Sigmoid colon (tissue), 4 donors: ENCODE measurements around the gene SMAP2.

Experiments used
- CTCF ChIP-seq, 4 experiments: fragments of 450-650 bp in 3 of 4; fragments of 200-600 bp in 1 of 4; IDR thresholded peaks; one replicate each; pipeline ENCODE4 v1.5.1; 2016 to 2019; ENCODE audit warnings: antibody characterized with exemption in 4 of 4, mild to moderate bottlenecking in 3 of 4, moderate library complexity in 2 of 4
- EP300 ChIP-seq, 4 donors: sonication (generic); formaldehyde crosslinking; IDR thresholded peaks; one replicate each; pipeline ENCODE4 v1.6.1; 2017; ENCODE audit warnings: antibody characterized with exemption in 4 of 4
- POLR2A ChIP-seq, 2 donors: fragments of 450-650 bp; IDR thresholded peaks; one replicate each; pipeline ENCODE4 v1.6.1; 2016; ENCODE audit warnings: antibody characterized with exemption in 2 of 2, mild to moderate bottlenecking in 2 of 2, moderate library complexity in 2 of 2
- POLR2AphosphoS5 ChIP-seq, 4 donors: sonication (generic); formaldehyde crosslinking; IDR thresholded peaks; one replicate each; pipeline ENCODE4 v1.6.1; 2017; ENCODE audit warnings: antibody characterized with exemption in 4 of 4

- TF ChIP-seq POLR2A (IDR thresholded peaks at IDR 0.05) (no peak), EP300 (IDR thresholded peaks at IDR 0.05) (no peak), CTCF (IDR thresholded peaks at IDR 0.05) (no peak), POLR2AphosphoS5 (IDR thresholded peaks at IDR 0.05) (no peak)
Observed at GRCh38 chr1:40401473-40402201, 28.1 kb downstream of the SMAP2 start.
